H1 (cell line): Measurements from ENCODE around the gene CNNM1. TPM values are rescaled to one million over a fixed set of nuclear protein-coding genes. Genes with fewer than 3 reads are reported as not detected.

ENCODE experiments used
- CTCF ChIA-PET: fragments of 300-600 bp; sonication (Branson Sonifier 250); formaldehyde crosslinking; loops from one replicate; lab custom pipeline; 2021; ENCODE audit not compliant: partially characterized antibody; lab: Charles Lee
- POLR2A ChIA-PET: fragments of 300-600 bp; sonication (Branson Sonifier 250); formaldehyde crosslinking; loops from one replicate; lab custom pipeline; 2021; ENCODE audit warnings: inconsistent platforms; ENCODE audit not compliant: partially characterized antibody; lab: Charles Lee
- DNase-seq, 2 experiments: peaks; one replicate each; pipeline versions ENCODE4 v3.0.0 to v3.0.0-alpha.2; 2010 to 2022; ENCODE audit warnings: low spot score in 2 of 2, low read depth in 1 of 2, mixed read lengths in 1 of 2
- FAIRE-seq: peaks from 2 replicates; lab custom pipeline; 2011; peaks lifted over from hg19 to GRCh38; lab: Jason Lieb, UNC
- H2AFZ ChIP-seq: 2 replicates; pipeline ENCODE4 v1.8.1; 2012; ENCODE audit warnings: low read length, inconsistent platforms
- H2AK5ac ChIP-seq: 2 replicates; pipeline ENCODE4 v1.6.1; 2013; ENCODE audit warnings: low read depth, low read length
- H2BK120ac ChIP-seq: replicated peaks from 2 replicates; pipeline ENCODE3; 2013; ENCODE audit warnings: low read depth, low read length, inconsistent platforms
- H2BK12ac ChIP-seq: 2 replicates; pipeline ENCODE4 v1.6.1; 2013; ENCODE audit warnings: low read depth, low read length
- H2BK15ac ChIP-seq: 2 replicates; pipeline ENCODE4 v1.6.1; 2013; ENCODE audit warnings: low read length
- H2BK20ac ChIP-seq: 2 replicates; pipeline ENCODE4 v1.6.1; 2013; ENCODE audit warnings: low read length
- H2BK5ac ChIP-seq: 2 replicates; pipeline ENCODE4 v1.6.1; 2013; ENCODE audit warnings: low read depth, low read length
- H3K14ac ChIP-seq: 2 replicates; pipeline ENCODE4 v1.6.1; 2013; ENCODE audit warnings: inconsistent platforms; ENCODE audit not compliant: insufficient read length
- H3K18ac ChIP-seq: 2 replicates; pipeline ENCODE4 v1.6.1; 2013; ENCODE audit warnings: low read length; ENCODE audit errors: extremely low read depth
- H3K23ac ChIP-seq: 2 replicates; pipeline ENCODE4 v1.6.1; 2013; ENCODE audit warnings: inconsistent platforms; ENCODE audit not compliant: insufficient read length
- H3K23me2 ChIP-seq: 2 replicates; pipeline ENCODE4 v1.6.1; 2013; ENCODE audit warnings: low read depth, low read length
- H3K27ac ChIP-seq: 2 replicates; pipeline ENCODE4 v1.6.1; 2011; ENCODE audit warnings: low read depth, low read length, inconsistent platforms
- H3K27me3 ChIP-seq, 4 experiments: replicated peaks in 1 of 4; 1 replicate in 1 of 4; 2 replicates in 3 of 4; pipeline versions ENCODE4 v1.6.1 to v1.8.1; 2011 to 2013; ENCODE audit warnings: low read length in 3 of 4, mild to moderate bottlenecking in 3 of 4, inconsistent platforms in 2 of 4, mixed read lengths in 2 of 4, moderate library complexity in 1 of 4; ENCODE audit not compliant: control insufficient read depth in 3 of 4, insufficient read depth in 3 of 4; ENCODE audit errors: extremely low read depth in 1 of 4
- H3K36me3 ChIP-seq, 4 experiments: 2 replicates each; pipeline versions ENCODE4 v1.6.1 to v1.8.1; 2011 to 2013; ENCODE audit warnings: mild to moderate bottlenecking in 4 of 4, low read length in 3 of 4, moderate library complexity in 2 of 4, control low read depth in 1 of 4, inconsistent platforms in 1 of 4; ENCODE audit not compliant: insufficient read depth in 4 of 4, control insufficient read depth in 2 of 4
- H3K4ac ChIP-seq: replicated peaks from 2 replicates; pipeline ENCODE3; 2013; ENCODE audit warnings: low read length, low read depth, mixed read lengths, inconsistent platforms; ENCODE audit not compliant: insufficient read length
- H3K4me1 ChIP-seq, 4 experiments: replicated peaks in 1 of 4; 1 replicate in 1 of 4; 2 replicates in 3 of 4; pipeline versions ENCODE4 v1.6.1 to v1.8.1; 2011 to 2013; ENCODE audit warnings: low read length in 3 of 4, inconsistent platforms in 2 of 4, mixed read lengths in 1 of 4; ENCODE audit not compliant: insufficient read depth in 4 of 4, control insufficient read depth in 3 of 4
- H3K4me2 ChIP-seq, 2 experiments: 2 replicates each; pipeline versions ENCODE4 v1.6.1 to v1.8.1; 2011 to 2013; ENCODE audit warnings: low read depth in 2 of 2, low read length in 2 of 2, control low read depth in 1 of 2, inconsistent platforms in 1 of 2, mild to moderate bottlenecking in 1 of 2; ENCODE audit not compliant: insufficient read depth in 1 of 2
- H3K4me3 ChIP-seq, 4 experiments: fragments of 200-600, 300-600 bp in 1 of 4; sonication (generic), shearing (Covaris generic), sonication (Bioruptor Twin) in 1 of 4; 2 replicates each; pipeline versions ENCODE4 v1.5.1 to v1.8.1; 2011 to 2016; ENCODE audit warnings: low read length in 4 of 4, low read depth in 3 of 4, control low read depth in 2 of 4, inconsistent platforms in 2 of 4, mild to moderate bottlenecking in 2 of 4, mixed read lengths in 1 of 4, moderate library complexity in 1 of 4; ENCODE audit not compliant: insufficient read depth in 2 of 4; ENCODE audit errors: extremely low read depth in 1 of 4
- H3K56ac ChIP-seq: replicated peaks from 2 replicates; pipeline ENCODE3; 2013; ENCODE audit warnings: low read depth, mild to moderate bottlenecking, mixed read lengths, low read length, inconsistent platforms; ENCODE audit not compliant: insufficient read length
- H3K79me1 ChIP-seq: 2 replicates; pipeline ENCODE4 v1.6.1; 2013; ENCODE audit warnings: low read depth, low read length, control low read depth
- H3K79me2 ChIP-seq, 2 experiments: 2 replicates each; pipeline versions ENCODE4 v1.6.1 to v1.8.1; 2012 to 2013; ENCODE audit warnings: low read length in 2 of 2, mild to moderate bottlenecking in 2 of 2, inconsistent platforms in 1 of 2; ENCODE audit not compliant: insufficient read depth in 2 of 2, control insufficient read depth in 1 of 2
- H3K9ac ChIP-seq, 4 experiments: replicated peaks in 1 of 4; 1 replicate in 1 of 4; 2 replicates in 3 of 4; pipeline versions ENCODE4 v1.6.1 to v1.8.1; 2011 to 2013; ENCODE audit warnings: low read depth in 3 of 4, low read length in 3 of 4, control low read depth in 2 of 4, mild to moderate bottlenecking in 2 of 4, moderate library complexity in 2 of 4, inconsistent platforms in 1 of 4; ENCODE audit errors: extremely low read depth in 1 of 4
- H3K9me3 ChIP-seq, 2 experiments: 2 replicates each; pipeline versions ENCODE4 v1.6.1 to v1.8.1; 2012 to 2013; ENCODE audit warnings: mild to moderate bottlenecking in 2 of 2, moderate library complexity in 2 of 2, control low read depth in 1 of 2, inconsistent platforms in 1 of 2, low read depth in 1 of 2, low read length in 1 of 2, mixed read lengths in 1 of 2; ENCODE audit not compliant: insufficient read depth in 2 of 2
- H4K20me1 ChIP-seq, 2 experiments: replicated peaks in 1 of 2; 2 replicates each; pipeline versions ENCODE3 to v1.8.1; 2011 to 2013; ENCODE audit warnings: inconsistent platforms in 2 of 2, low read length in 2 of 2, mild to moderate bottlenecking in 1 of 2; ENCODE audit not compliant: insufficient read depth in 2 of 2, control insufficient read depth in 1 of 2
- H4K5ac ChIP-seq: 2 replicates; pipeline ENCODE4 v1.6.1; 2013; ENCODE audit warnings: low read length, low read depth, mixed read lengths, inconsistent platforms; ENCODE audit not compliant: insufficient read length
- H4K8ac ChIP-seq: 2 replicates; pipeline ENCODE4 v1.8.0; 2013; ENCODE audit warnings: mild to moderate bottlenecking, moderate library complexity, low read length, inconsistent platforms; ENCODE audit not compliant: insufficient read depth; ENCODE audit errors: extremely low read depth
- H4K91ac ChIP-seq: replicated peaks from 2 replicates; pipeline ENCODE3; 2013; ENCODE audit warnings: low read length, mixed read lengths, inconsistent platforms; ENCODE audit not compliant: insufficient read length
- CBX5 ChIP-seq: fragments of 300-800, 300-1000 bp; sonication (generic); IDR thresholded peaks from 2 replicates; pipeline ENCODE4 v1.7.1; 2016; ENCODE audit warnings: antibody characterized with exemption, low read length, low read depth
- KDM4A ChIP-seq: IDR thresholded peaks from one replicate; pipeline ENCODE4 v1.7.1; 2012; ENCODE audit warnings: low read depth, mild to moderate bottlenecking, moderate library complexity, low read length, inconsistent platforms; ENCODE audit not compliant: severe bottlenecking
- RXRA ChIP-seq: IDR thresholded peaks from 2 replicates; pipeline ENCODE4 v1.6.1; 2011; ENCODE audit warnings: low read depth, mild to moderate bottlenecking, low read length, moderate library complexity; ENCODE audit not compliant: insufficient read depth
- ZNF274 ChIP-seq: IDR thresholded peaks from 2 replicates; pipeline ENCODE4 v1.7.0; 2012; ENCODE audit warnings: low read length, borderline replicate concordance; ENCODE audit errors: extremely low read depth
- WGBS, 2 experiments: shearing (Covaris generic) in 1 of 2; methylation state at CpG; one replicate each; pipeline versions ENCODE4 v1.1.6 to v1.1.7; 2013 to 2015; ENCODE audit warnings: low lambda C conversion rate in 2 of 2, mixed read lengths in 2 of 2, inconsistent platforms in 1 of 2, low coverage in 1 of 2, missing lambda C conversion rate in 1 of 2; ENCODE audit not compliant: insufficient replicate concordance in 2 of 2, insufficient coverage in 1 of 2, insufficient read length in 1 of 2; ENCODE audit errors: extremely low coverage in 1 of 2, missing lambda C conversion rate in 1 of 2; 5-methylcytosine and 5-hydroxymethylcytosine counted together
- polyA plus RNA-seq, 7 experiments: library from polyadenylated mRNA; depleted of rRNA in 3 of 7; stranded (reverse) in 5 of 7; unstranded in 2 of 7; fragments of >200 nt in 5 of 7; fragments of 200-250 nt in 2 of 7; gene quantifications; 1 replicate in 5 of 7; 2 replicates in 1 of 7; 4 replicates in 1 of 7; pipeline versions ENCODE4 v1.2.1 to v1.2.3, GENCODE V29; 2011 to 2013; ENCODE audit warnings: missing spikeins in 2 of 7, mixed read lengths in 2 of 7
- total RNA-seq: library from RNA; stranded (reverse); fragmentation: NEBNext Ultra II Directional; extraction: Animal tissue kit (Norgen Biotek cat#: 25700); gene quantifications from 2 replicates; pipeline ENCODE4 v1.2.1, GENCODE V29; 2021
- TF ChIP-seq, protein P1 (sequence below): IDR thresholded peaks from 2 replicates; pipeline ENCODE4 v1.6.1; 2012; ENCODE audit warnings: low read length, inconsistent platforms

Gene CNNM1
- total and polyA plus RNA-seq, 2 of the 8 experiments (the other 6 are each of a cell fraction or from before 2014, with no cell fraction given): 0.74 to 0.92 TPM

- Histone ChIP-seq H2BK15ac (no peak overlapping the region), H2BK5ac (no peak overlapping the region), H2BK120ac (no peak overlapping the region), H3K18ac (no peak overlapping the region), H3K4me1 (peaks cover 0 to 4% (median 0%) of the 10 kb centered on the region in 4 experiments; a peak in 1 of 7 replicates), H3K4me3 (no peak overlapping the region), H3K79me1 (peaks cover 4% of the 10 kb centered on the region), H3K27me3 (no peaks in the 10 kb centered on the region), H3K9me3 (no peaks in the 10 kb centered on the region), H2BK20ac (no peak overlapping the region), H4K5ac (no peak overlapping the region), H3K9ac (no peak overlapping the region), H3K14ac (no peak overlapping the region), H4K20me1 (peaks cover 3% of the 10 kb centered on the region in 2 experiments), H3K4ac (no peak overlapping the region), H2BK12ac (no peak overlapping the region), H3K27ac (no peak overlapping the region), H4K91ac (no peak overlapping the region), H3K79me2 (peaks cover 0 to 49% of the 10 kb centered on the region in 2 experiments; a peak in 3 of 4 replicates), H3K23me2 (peaks cover 12% of the 10 kb centered on the region), H2AK5ac (no peak overlapping the region), H3K4me2 (no peak overlapping the region), H2AFZ (no peak overlapping the region), H3K56ac (no peak overlapping the region), H3K23ac (no peak overlapping the region), H4K8ac (no peak overlapping the region), H3K36me3 (peaks cover 0 to 6% (median 0%) of the 10 kb centered on the region in 4 experiments; a peak in 4 of 8 replicates)
- WGBS, 2 experiments: 84% methylated on average over 3 of the region's 3 CpGs; no CpG with 5 or more reads in 1 of the 2 experiments
- DNase-seq: no peak
- no peak for TF ChIP-seq RXRA
- TF ChIP-seq KDM4A: no peak
- TF ChIP-seq ZNF274: no peak
- TF ChIP-seq CBX5: no peak
- TF ChIP-seq, protein P1, sequence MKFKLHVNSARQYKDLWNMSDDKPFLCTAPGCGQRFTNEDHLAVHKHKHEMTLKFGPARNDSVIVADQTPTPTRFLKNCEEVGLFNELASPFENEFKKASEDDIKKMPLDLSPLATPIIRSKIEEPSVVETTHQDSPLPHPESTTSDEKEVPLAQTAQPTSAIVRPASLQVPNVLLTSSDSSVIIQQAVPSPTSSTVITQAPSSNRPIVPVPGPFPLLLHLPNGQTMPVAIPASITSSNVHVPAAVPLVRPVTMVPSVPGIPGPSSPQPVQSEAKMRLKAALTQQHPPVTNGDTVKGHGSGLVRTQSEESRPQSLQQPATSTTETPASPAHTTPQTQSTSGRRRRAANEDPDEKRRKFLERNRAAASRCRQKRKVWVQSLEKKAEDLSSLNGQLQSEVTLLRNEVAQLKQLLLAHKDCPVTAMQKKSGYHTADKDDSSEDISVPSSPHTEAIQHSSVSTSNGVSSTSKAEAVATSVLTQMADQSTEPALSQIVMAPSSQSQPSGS: no peak
- CTCF ChIA-PET: interaction anchor here (1.1 to 4.0 kb wide), 3 partner anchors 10 to 186 kb away, joined by 3 to 17 read pairs (median 4); no protein-coding TSS in a partner anchor
- POLR2A ChIA-PET: interaction anchor here (1.3 to 1.8 kb wide), 6 partner anchors 8 to 112 kb away, joined by 3 to 8 read pairs (median 4); no protein-coding TSS in a partner anchor
- FAIRE-seq: no peak
Measured at GRCh38 chr10:99426689-99427088, 97.5 kb downstream of the CNNM1 start.
